NB4 (cell line): ENCODE results near the gene CDC42.

Experiments
- DNase-seq: peaks from one replicate; pipeline ENCODE4 v3.0.0; 2010; ENCODE audit warnings: low read depth
- H3K4me3 ChIP-seq: one replicate; pipeline ENCODE4 v1.5.1; 2011; ENCODE audit warnings: mild to moderate bottlenecking, low read depth, low read length, moderate library complexity
- MYC ChIP-seq: IDR thresholded peaks from 2 replicates; pipeline ENCODE4 v1.6.1; 2011; ENCODE audit warnings: low read depth, low read length
- POLR2A ChIP-seq: IDR thresholded peaks from 2 replicates; pipeline ENCODE4 v1.6.1; 2011; ENCODE audit warnings: mild to moderate bottlenecking; ENCODE audit not compliant: insufficient read length; ENCODE audit errors: extremely low read depth
- TF ChIP-seq, protein P1 (sequence below): IDR thresholded peaks from one replicate; pipeline ENCODE4 v1.5.1; 2012; ENCODE audit warnings: low read depth, low read length
- TF ChIP-seq, protein P2 (sequence below): IDR thresholded peaks from 2 replicates; pipeline ENCODE4 v1.6.1; 2011; ENCODE audit warnings: low read depth, low read length

The CDC42 gene

DNA sequence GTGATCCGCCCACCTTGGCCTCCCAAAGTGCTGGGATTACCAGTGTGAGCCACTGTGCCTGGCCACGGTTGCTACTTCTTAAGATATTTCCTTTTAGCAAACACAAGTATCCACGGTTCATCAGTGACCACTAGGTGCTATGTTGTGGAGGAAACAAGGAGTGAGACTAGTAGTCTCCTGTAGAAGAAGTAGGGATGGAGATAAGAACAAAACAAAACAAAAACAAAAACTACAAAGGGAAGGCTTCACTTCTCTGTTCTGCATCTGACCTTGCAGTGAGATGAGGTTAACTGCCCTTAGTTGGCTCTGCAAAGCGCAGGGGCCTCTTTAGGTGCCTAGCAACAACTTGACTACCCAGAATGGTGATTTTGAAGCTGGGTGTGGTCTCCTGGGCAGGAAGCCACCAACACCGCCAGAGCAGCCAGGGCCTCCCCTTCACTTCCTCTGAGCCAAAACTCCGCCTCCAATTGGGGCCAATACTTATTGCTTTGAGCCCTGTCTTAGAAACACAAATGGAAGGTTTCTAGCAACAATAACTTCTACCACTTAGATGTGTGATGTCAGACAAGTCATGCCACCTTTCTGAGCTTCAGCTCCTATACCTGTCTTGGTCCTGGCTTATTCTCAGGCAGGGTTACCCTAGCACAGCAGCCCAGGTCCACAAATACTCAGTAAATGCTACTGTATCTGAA, 12.8 kb upstream of the CDC42 start:
- TF ChIP-seq MYC (no peak), POLR2A (peak; percentile 49)
- TF ChIP-seq, protein P1, sequence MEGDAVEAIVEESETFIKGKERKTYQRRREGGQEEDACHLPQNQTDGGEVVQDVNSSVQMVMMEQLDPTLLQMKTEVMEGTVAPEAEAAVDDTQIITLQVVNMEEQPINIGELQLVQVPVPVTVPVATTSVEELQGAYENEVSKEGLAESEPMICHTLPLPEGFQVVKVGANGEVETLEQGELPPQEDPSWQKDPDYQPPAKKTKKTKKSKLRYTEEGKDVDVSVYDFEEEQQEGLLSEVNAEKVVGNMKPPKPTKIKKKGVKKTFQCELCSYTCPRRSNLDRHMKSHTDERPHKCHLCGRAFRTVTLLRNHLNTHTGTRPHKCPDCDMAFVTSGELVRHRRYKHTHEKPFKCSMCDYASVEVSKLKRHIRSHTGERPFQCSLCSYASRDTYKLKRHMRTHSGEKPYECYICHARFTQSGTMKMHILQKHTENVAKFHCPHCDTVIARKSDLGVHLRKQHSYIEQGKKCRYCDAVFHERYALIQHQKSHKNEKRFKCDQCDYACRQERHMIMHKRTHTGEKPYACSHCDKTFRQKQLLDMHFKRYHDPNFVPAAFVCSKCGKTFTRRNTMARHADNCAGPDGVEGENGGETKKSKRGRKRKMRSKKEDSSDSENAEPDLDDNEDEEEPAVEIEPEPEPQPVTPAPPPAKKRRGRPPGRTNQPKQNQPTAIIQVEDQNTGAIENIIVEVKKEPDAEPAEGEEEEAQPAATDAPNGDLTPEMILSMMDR: peak; percentile 25
- TF ChIP-seq, protein P2, sequence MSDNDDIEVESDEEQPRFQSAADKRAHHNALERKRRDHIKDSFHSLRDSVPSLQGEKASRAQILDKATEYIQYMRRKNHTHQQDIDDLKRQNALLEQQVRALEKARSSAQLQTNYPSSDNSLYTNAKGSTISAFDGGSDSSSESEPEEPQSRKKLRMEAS: no peak
- peak; percentile 97 for DNase-seq
- H3K4me3 ChIP-seq: peak overlapping the region; percentile 49

DNA sequence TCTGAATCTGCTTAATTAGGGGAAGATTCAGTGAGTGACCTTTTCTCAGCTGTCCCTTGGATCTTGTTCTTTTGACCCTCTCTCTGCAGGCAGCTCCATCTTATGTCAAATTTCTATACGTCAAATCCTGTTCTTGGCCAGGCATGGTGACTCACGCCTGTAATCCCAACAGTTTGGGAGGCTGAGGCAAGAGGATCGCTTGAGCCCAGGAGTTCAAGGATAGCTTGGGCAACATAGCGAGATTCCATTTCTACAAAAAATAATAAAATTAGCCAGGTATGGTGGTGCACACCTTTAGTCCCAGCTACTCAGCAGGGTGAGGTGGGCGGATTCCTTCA, 12.3 kb upstream of the CDC42 start:
- H3K4me3 ChIP-seq: peak overlapping the region; percentile 44
- TF ChIP-seq POLR2A: no peak
- TF ChIP-seq, protein P1: no peak
- TF ChIP-seq, protein P2: no peak
- no peak for TF ChIP-seq MYC
- DNase-seq: no peak

DNA sequence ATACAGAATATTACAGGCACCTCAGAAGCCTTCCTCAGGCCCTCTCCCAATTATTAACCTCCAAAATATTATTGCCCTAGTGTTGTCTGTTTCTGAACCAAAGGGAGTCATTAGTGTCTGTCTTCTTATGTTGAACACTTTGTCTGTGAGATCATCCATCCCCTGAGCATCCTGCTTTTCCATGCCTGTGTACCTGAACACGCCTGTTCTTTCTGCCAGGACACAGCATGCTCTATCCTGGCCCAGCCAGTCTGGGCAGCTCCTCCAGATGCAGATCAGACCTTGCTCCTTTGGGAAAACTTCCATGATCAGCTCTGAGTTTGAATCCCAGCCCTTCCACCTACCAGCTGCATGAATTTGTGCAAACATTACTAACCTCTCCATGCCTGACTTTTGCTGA, 11.0 kb upstream of the CDC42 start:
- no peak overlapping the region for H3K4me3 ChIP-seq
- no peak for TF ChIP-seq MYC
- TF ChIP-seq POLR2A: no peak
- TF ChIP-seq, protein P2: no peak
- TF ChIP-seq, protein P1: no peak
- DNase-seq: no peak

DNA sequence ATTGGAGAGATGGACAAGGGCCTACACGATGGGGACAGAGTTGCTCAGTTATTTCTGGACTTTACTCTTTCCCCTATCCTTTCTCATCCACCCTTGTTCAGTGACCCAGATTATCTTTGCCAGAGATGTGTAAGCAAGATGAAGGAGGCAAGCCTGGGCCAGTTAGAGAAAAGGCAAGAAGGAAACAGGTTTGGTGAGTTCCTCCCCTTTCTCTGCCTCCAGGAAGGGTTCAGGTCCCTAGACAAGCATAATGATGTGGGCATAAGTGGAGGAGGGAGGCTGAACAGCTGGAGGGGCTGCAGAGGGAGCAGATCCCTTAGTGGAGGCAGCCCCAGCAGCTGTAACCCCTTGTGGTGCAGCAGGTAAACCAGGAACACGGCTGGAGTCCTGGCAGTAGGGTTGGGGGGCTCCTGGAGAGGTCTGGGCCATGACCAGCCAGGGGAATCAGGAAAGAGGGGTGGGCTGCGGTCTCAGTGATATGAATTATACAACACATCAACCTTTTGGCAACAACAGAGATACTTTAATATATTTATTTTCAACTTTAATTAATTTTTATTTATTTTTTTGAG, 9.2 kb upstream of the CDC42 start:
- H3K4me3 ChIP-seq: no peak overlapping the region
- no peak for DNase-seq
- TF ChIP-seq, protein P1: no peak
- TF ChIP-seq, protein P2: no peak
- TF ChIP-seq MYC (no peak), POLR2A (no peak)

DNA sequence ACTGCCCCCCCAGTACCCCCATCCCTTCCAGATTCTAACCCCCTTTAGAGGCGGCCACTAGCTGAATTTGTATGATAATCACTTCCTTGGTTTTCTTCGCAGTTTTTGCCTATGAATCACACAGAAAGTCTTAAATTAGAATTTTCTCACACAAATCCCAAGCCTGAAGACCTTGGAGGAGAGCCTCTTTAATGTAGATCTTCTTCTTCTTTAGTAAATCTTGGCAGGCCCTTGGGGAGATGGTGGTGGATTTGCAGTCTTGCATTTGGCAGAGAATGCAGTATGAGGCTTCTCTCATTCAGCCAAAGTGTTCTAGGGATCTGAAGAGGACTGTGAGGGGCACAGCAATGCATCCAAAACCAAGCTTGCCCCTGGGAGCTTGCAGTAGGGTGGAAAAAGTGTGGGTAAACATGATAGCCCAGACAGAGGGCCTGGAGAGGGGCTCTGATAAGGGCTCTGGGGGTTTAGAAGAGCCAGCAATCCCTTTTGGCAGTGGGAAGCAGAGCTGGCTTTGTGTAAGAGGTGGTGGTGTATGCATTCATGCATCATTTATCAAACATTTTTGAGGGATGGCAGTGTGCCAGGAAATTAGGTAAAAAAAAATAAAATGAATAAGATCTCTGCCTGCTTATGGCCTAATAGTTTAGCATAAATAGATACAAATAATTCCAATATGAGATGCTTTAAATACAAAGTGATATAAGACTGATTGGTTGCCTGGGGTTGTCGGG, 7.7 kb upstream of the CDC42 start:
- no peak for DNase-seq
- TF ChIP-seq, protein P1: no peak
- no peak for TF ChIP-seq POLR2A
- TF ChIP-seq, protein P2: no peak
- TF ChIP-seq MYC: no peak
- no peak overlapping the region for H3K4me3 ChIP-seq
